Measurements from ENCODE around the gene SMS.

Gene SMS

DNA sequence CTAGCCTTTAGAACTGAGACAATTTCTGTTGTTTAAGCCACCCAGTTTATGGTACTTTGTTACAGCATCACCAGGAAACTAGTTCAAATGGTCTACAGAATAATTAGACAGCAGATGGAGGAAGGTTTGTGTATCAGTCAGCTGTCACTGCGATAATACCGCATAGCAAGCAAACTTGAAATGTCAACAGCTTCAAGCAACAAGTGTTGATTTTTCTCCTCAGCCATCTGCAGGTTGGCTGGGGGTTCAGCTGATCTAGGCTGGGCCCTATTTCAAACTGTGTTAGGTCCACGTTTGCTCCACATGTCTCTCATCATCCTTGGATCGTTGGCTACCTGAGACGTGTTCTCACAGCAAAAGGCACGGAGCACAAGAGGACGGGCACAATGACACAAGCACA lies 72.4 kb downstream of the SMS start:
- TF ChIP-seq EGR1 (IDR thresholded peaks at IDR 0.05) (no peak), YY1 (IDR thresholded peaks at IDR 0.05; ENCODE audit: low read depth) (no peak), ZBTB7A (IDR thresholded peaks at IDR 0.05; ENCODE audit: low read depth) (no peak)
- TF ChIP-seq, protein P1, sequence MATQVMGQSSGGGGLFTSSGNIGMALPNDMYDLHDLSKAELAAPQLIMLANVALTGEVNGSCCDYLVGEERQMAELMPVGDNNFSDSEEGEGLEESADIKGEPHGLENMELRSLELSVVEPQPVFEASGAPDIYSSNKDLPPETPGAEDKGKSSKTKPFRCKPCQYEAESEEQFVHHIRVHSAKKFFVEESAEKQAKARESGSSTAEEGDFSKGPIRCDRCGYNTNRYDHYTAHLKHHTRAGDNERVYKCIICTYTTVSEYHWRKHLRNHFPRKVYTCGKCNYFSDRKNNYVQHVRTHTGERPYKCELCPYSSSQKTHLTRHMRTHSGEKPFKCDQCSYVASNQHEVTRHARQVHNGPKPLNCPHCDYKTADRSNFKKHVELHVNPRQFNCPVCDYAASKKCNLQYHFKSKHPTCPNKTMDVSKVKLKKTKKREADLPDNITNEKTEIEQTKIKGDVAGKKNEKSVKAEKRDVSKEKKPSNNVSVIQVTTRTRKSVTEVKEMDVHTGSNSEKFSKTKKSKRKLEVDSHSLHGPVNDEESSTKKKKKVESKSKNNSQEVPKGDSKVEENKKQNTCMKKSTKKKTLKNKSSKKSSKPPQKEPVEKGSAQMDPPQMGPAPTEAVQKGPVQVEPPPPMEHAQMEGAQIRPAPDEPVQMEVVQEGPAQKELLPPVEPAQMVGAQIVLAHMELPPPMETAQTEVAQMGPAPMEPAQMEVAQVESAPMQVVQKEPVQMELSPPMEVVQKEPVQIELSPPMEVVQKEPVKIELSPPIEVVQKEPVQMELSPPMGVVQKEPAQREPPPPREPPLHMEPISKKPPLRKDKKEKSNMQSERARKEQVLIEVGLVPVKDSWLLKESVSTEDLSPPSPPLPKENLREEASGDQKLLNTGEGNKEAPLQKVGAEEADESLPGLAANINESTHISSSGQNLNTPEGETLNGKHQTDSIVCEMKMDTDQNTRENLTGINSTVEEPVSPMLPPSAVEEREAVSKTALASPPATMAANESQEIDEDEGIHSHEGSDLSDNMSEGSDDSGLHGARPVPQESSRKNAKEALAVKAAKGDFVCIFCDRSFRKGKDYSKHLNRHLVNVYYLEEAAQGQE (IDR thresholded peaks at IDR 0.05; ENCODE audit: low read depth): no peak
- TF ChIP-seq, protein P2, sequence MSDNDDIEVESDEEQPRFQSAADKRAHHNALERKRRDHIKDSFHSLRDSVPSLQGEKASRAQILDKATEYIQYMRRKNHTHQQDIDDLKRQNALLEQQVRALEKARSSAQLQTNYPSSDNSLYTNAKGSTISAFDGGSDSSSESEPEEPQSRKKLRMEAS (IDR thresholded peaks at IDR 0.05): no peak
- TF ChIP-seq, protein P3, sequence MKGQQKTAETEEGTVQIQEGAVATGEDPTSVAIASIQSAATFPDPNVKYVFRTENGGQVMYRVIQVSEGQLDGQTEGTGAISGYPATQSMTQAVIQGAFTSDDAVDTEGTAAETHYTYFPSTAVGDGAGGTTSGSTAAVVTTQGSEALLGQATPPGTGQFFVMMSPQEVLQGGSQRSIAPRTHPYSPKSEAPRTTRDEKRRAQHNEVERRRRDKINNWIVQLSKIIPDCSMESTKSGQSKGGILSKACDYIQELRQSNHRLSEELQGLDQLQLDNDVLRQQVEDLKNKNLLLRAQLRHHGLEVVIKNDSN (IDR thresholded peaks at IDR 0.05): no peak

DNA sequence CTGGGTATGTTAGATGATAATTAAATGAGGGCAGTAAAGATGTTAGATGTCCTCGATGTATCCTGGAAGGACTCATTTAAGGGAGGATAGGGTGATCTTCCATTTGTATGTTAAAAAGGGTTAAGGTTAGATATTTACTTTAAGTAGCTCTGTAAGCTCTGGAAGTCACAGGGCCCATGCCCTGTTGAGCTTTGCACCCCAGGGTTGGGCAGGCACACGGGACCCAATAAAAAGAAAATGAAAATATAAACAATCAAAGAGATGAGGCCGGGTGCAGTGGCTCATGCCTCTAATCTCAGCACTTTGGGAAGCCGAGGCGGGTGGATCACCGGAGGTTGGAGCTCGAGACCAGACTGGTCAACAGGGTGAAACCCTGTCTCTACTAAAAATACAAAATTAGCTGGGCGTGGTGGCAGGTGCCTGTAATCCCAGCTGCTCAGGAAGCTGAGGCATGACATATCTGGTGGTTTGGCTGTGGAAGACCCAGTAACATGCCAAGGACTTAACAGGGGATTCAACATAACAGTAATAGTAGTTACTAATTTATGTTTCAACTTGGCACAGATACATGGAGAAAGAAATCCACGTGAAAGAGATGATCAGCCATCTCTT lies 74.7 kb downstream of the SMS start:
- TF ChIP-seq CEBPB (IDR thresholded peaks at IDR 0.05) (no peak), RAD21 (IDR thresholded peaks at IDR 0.05; ENCODE audit: low read depth) (no peak), TCF12 (IDR thresholded peaks at IDR 0.05; ENCODE audit: low read depth) (no peak), EGR1 (IDR thresholded peaks at IDR 0.05) (no peak), TEAD4 (IDR thresholded peaks at IDR 0.05) (no peak), EP300 (IDR thresholded peaks at IDR 0.05; ENCODE audit: borderline replicate concordance) (no peak), ZBTB7A (IDR thresholded peaks at IDR 0.05; ENCODE audit: low read depth) (no peak), NFIC (IDR thresholded peaks at IDR 0.05) (no peak), FOXM1 (IDR thresholded peaks at IDR 0.05; ENCODE audit: borderline replicate concordance, low read depth) (no peak), YY1 (IDR thresholded peaks at IDR 0.05; ENCODE audit: low read depth) (no peak), TAF1 (IDR thresholded peaks at IDR 0.05; ENCODE audit: low read depth) (no peak), CREB1 (IDR thresholded peaks at IDR 0.05; ENCODE audit: low read depth) (no peak)
- TF ChIP-seq, protein P1 (IDR thresholded peaks at IDR 0.05; ENCODE audit: low read depth): no peak
- TF ChIP-seq, protein P3 (IDR thresholded peaks at IDR 0.05): no peak
- TF ChIP-seq, protein P2 (IDR thresholded peaks at IDR 0.05): no peak

DNA sequence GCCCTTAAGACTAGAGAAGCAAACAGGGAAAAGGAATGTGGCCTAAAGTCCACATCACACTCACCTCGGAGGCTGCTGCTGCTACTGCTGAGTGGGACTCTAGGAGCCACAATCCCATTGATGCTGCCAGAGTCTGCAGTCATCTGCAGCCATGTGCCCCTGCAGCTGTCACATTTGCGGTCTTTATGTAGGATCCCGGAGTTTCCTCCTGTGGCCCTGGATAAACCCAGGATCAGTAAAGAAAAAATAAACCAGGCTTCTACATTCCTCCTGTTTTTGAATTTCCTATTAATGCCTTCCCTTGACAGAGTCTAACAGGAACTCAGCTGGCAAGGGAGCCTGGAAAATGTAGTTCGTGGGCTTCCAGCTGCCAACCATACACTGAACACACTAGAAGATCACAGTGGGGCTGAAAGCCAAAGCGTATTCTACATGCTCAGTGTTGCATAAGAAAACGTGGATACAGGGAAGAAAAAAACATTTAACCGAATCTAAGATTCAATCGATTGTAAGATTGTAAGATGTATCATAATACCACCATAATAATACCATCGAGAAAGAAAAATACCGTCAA lies 81.3 kb downstream of the SMS start:
- TF ChIP-seq EGR1 (IDR thresholded peaks at IDR 0.05) (no peak), CEBPB (IDR thresholded peaks at IDR 0.05) (no peak), ZBTB7A (IDR thresholded peaks at IDR 0.05; ENCODE audit: low read depth) (no peak), TCF12 (IDR thresholded peaks at IDR 0.05; ENCODE audit: low read depth) (no peak), FOXM1 (IDR thresholded peaks at IDR 0.05; ENCODE audit: borderline replicate concordance, low read depth) (no peak), TEAD4 (IDR thresholded peaks at IDR 0.05) (no peak)
- TF ChIP-seq, protein P3 (IDR thresholded peaks at IDR 0.05): no peak
- TF ChIP-seq, protein P2 (IDR thresholded peaks at IDR 0.05): no peak

DNA sequence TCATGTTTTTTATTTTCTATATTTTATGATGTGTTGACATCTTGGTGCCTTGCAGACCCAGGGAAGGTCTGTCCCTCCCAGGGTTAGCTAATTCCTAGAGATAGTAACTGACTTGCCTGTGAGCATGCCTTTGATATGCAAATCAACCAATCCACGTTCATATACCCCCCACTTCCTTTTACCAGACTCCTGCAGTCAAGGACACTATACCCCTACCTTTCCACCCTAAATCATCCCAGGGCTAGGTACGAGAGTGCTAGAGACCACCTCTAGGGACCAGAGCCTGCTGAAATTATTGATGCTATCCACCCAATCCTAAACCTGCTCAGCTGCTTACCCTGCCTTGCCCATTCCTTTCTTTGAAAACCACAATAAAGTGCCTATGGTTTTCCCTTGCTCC lies 84.1 kb downstream of the SMS start:
- TF ChIP-seq EGR1 (IDR thresholded peaks at IDR 0.05): no peak
- TF ChIP-seq TAF1 (IDR thresholded peaks at IDR 0.05; ENCODE audit: low read depth): no peak
- no peak for TF ChIP-seq EP300 (IDR thresholded peaks at IDR 0.05; ENCODE audit: borderline replicate concordance)
- TF ChIP-seq CEBPB (IDR thresholded peaks at IDR 0.05): no peak
- TF ChIP-seq TEAD4 (IDR thresholded peaks at IDR 0.05): no peak
- TF ChIP-seq FOXM1 (IDR thresholded peaks at IDR 0.05; ENCODE audit: borderline replicate concordance, low read depth): no peak
- no peak for TF ChIP-seq CREB1 (IDR thresholded peaks at IDR 0.05; ENCODE audit: low read depth)
- TF ChIP-seq, protein P3 (IDR thresholded peaks at IDR 0.05): no peak
- TF ChIP-seq, protein P2 (IDR thresholded peaks at IDR 0.05): no peak
- TF ChIP-seq RAD21 (IDR thresholded peaks at IDR 0.05; ENCODE audit: low read depth): no peak
- no peak for TF ChIP-seq YY1 (IDR thresholded peaks at IDR 0.05; ENCODE audit: low read depth)
- TF ChIP-seq TCF12 (IDR thresholded peaks at IDR 0.05; ENCODE audit: low read depth): no peak
- TF ChIP-seq ZBTB7A (IDR thresholded peaks at IDR 0.05; ENCODE audit: low read depth): no peak

All from Ishikawa (cell line).